K562 (cell line): Measurements from ENCODE around the gene ZGLP1. TPM values are rescaled to one million over a fixed set of nuclear protein-coding genes. Genes with fewer than 3 reads are reported as not detected.

Source experiments
- ARID3B ChIP-seq: fragments of 250-450 bp; sonication (Bioruptor Pico); IDR thresholded peaks from 2 replicates; pipeline ENCODE4 v1.4.0; 2020; ENCODE audit warnings: borderline replicate concordance
- ATF7 ChIP-seq: fragments of 450-650 bp; IDR thresholded peaks from 2 replicates; pipeline ENCODE4 v1.7.1; 2014; ENCODE audit warnings: mild to moderate bottlenecking, moderate library complexity
- BRF2 ChIP-seq: IDR thresholded peaks from 3 replicates; pipeline ENCODE4 v1.6.1; 2011; ENCODE audit warnings: borderline replicate concordance, mild to moderate bottlenecking; ENCODE audit not compliant: insufficient read length, insufficient read depth
- E2F6 ChIP-seq, 2 experiments: IDR thresholded peaks; 2 replicates each; pipeline ENCODE4 v1.6.1; 2011; ENCODE audit warnings: borderline replicate concordance in 1 of 2, control low read depth in 1 of 2, low read depth in 1 of 2, low read length in 1 of 2, mild to moderate bottlenecking in 1 of 2, mixed read lengths in 1 of 2, moderate library complexity in 1 of 2; ENCODE audit not compliant: insufficient read depth in 1 of 2, insufficient read length in 1 of 2, poor library complexity in 1 of 2, severe bottlenecking in 1 of 2; ENCODE audit errors: extremely low read depth in 1 of 2
- FOS ChIP-seq: IDR thresholded peaks from 3 replicates; pipeline ENCODE4 v1.6.1; 2011; ENCODE audit not compliant: insufficient read length; ENCODE audit errors: extremely low read depth
- GABPB1 ChIP-seq: sonication (generic); formaldehyde crosslinking; IDR thresholded peaks from 2 replicates; pipeline ENCODE4 v1.8.0; 2022; ENCODE audit warnings: mild to moderate bottlenecking, missing genetic modification reagents
- GTF2F1 ChIP-seq: IDR thresholded peaks from 2 replicates; pipeline ENCODE4 v1.6.1; 2011; ENCODE audit warnings: low read depth, low read length, improper control_type of control experiment
- HOXB6 ChIP-seq: fragments of 250-450 bp; sonication (Bioruptor Pico); IDR thresholded peaks from 2 replicates; pipeline ENCODE4 v1.5.1; 2022; ENCODE audit warnings: mild to moderate bottlenecking, borderline replicate concordance
- NKRF ChIP-seq: fragments of 450-650 bp; IDR thresholded peaks from 2 replicates; pipeline ENCODE4 v1.6.1; 2016; ENCODE audit warnings: borderline replicate concordance
- PHF8 ChIP-seq: fragments of 200-600 bp; sonication (generic); IDR thresholded peaks from 2 replicates; pipeline ENCODE4 v1.6.1; 2012; ENCODE audit warnings: mixed run types, mild to moderate bottlenecking, inconsistent platforms, low read length, moderate library complexity, borderline replicate concordance
- POLR2H ChIP-seq: IDR thresholded peaks from 2 replicates; pipeline ENCODE4 v1.6.1; 2016; ENCODE audit warnings: missing genetic modification characterization, low read depth, mild to moderate bottlenecking, control low read depth, missing compliant biosample characterization, moderate library complexity
- POU5F1 ChIP-seq: fragments of 150-350 bp; IDR thresholded peaks from 2 replicates; pipeline ENCODE4 v1.6.1; 2014; ENCODE audit warnings: borderline replicate concordance, low read length, low read depth, mild to moderate bottlenecking; ENCODE audit not compliant: partially characterized antibody
- PTBP1 ChIP-seq: fragments of 200-400 bp; formaldehyde crosslinking; IDR thresholded peaks from 2 replicates; pipeline ENCODE4 v1.6.1; 2017; ENCODE audit warnings: low read depth, low read length
- RBBP5 ChIP-seq: fragments of 200-600 bp; sonication (generic); IDR thresholded peaks from 2 replicates; pipeline ENCODE4 v1.6.1; 2012; ENCODE audit warnings: borderline replicate concordance, mild to moderate bottlenecking, low read length, control low read depth, inconsistent platforms; ENCODE audit not compliant: insufficient read depth, poor library complexity, severe bottlenecking
- SIN3B ChIP-seq: fragments of 450-650 bp; IDR thresholded peaks from 2 replicates; pipeline ENCODE4 v1.6.1; 2017; ENCODE audit warnings: low read depth, mild to moderate bottlenecking, moderate library complexity
- SMARCC2 ChIP-seq: fragments of 450-650 bp; IDR thresholded peaks from 2 replicates; pipeline ENCODE4 v1.6.1; 2017; ENCODE audit warnings: antibody characterized with exemption, moderate library complexity, mild to moderate bottlenecking, low read depth
- STAG1 ChIP-seq: sonication (generic); formaldehyde crosslinking; IDR thresholded peaks from 2 replicates; pipeline ENCODE4 v1.5.0; 2020; ENCODE audit warnings: missing genetic modification reagents, borderline replicate concordance
- TAF7 ChIP-seq: fragments of 450-650 bp; IDR thresholded peaks from 2 replicates; pipeline ENCODE4 v1.6.1; 2016; ENCODE audit warnings: missing genetic modification characterization, missing compliant biosample characterization
- ZBTB7A ChIP-seq: IDR thresholded peaks from 2 replicates; pipeline ENCODE4 v1.6.1; 2011; ENCODE audit warnings: low read depth, mild to moderate bottlenecking, low read length, moderate library complexity, borderline replicate concordance; ENCODE audit not compliant: control insufficient read depth
- ZEB2 ChIP-seq: fragments of 450-650 bp; IDR thresholded peaks from 2 replicates; pipeline ENCODE4 v1.6.1; 2016
- ZNF561 ChIP-seq: fragments of 450-650 bp; formaldehyde crosslinking; conservative IDR thresholded peaks from 2 replicates; pipeline ENCODE4 v1.4.0; 2020; ENCODE audit warnings: mild to moderate bottlenecking, moderate library complexity
- polyA plus RNA-seq, 8 experiments: library from polyadenylated mRNA; depleted of rRNA in 4 of 8; stranded (reverse) in 5 of 8; unstranded in 3 of 8; fragments of >200 nt; fragmentation: Nextera tagmentation in 2 of 8; fragmentation: Illumina TruSeq in 1 of 8; extraction: Ambion mirVana in 2 of 8; extraction: Trizol in 1 of 8; gene quantifications; 2 replicates each; pipeline versions ENCODE4 v1.2.1 to v1.2.3, GENCODE V29; 2011 to 2014; ENCODE audit warnings: inconsistent platforms in 1 of 8, missing spikeins in 1 of 8
- total RNA-seq, 7 experiments: library from RNA; depleted of rRNA in 6 of 7; stranded (reverse); fragments of >200 nt in 6 of 7; fragmentation: Illumina TruSeq in 2 of 7; extraction: Trizol in 2 of 7; gene quantifications; 2 replicates each; pipeline versions ENCODE4 v1.2.1 to v1.2.3, GENCODE V29; 2011 to 2021; ENCODE audit warnings: low replicate concordance in 1 of 7

Gene ZGLP1
- total and polyA plus RNA-seq, 9 of the 15 experiments (the other 6 are each of a cell fraction or from before 2014, with no cell fraction given), result 0.24 to 4.5 (median 2.2) TPM

- TF ChIP-seq ZBTB7A, result peak; percentile 68; the same call in 1 of the 2 replicates
- no peak for TF ChIP-seq PTBP1
- no peak for TF ChIP-seq GTF2F1
- no peak for TF ChIP-seq POLR2H (tag)
- TF ChIP-seq SIN3B, result no peak; the same call in 1 of the 2 replicates
- TF ChIP-seq ZNF561 (CRISPR knock-in tag), result no peak
- no peak for TF ChIP-seq FOS
- TF ChIP-seq RBBP5, result peak; percentile 40
- TF ChIP-seq ARID3B (CRISPR knock-in tag), result no peak
- TF ChIP-seq SMARCC2, result no peak
- no peak for TF ChIP-seq STAG1 (CRISPR knock-in tag)
- TF ChIP-seq GABPB1 (CRISPR knock-in tag), result peak; percentile 83
- TF ChIP-seq HOXB6 (CRISPR knock-in tag), result no peak
- TF ChIP-seq PHF8, result peak; percentile 41; the same call in 1 of the 2 replicates
- peak in 1 of 2 experiments; percentile 46 for TF ChIP-seq E2F6 (IDR thresholded peaks at IDR 0.05; ENCODE audit: borderline replicate concordance in 1 of 2, extremely low read depth in 1 of 2, insufficient read depth in 1 of 2, insufficient read length in 1 of 2, low read depth in 1 of 2, low read length in 1 of 2, poor library complexity in 1 of 2, severe bottlenecking in 1 of 2)
- TF ChIP-seq NKRF, result no peak
- no peak; the same call in 1 of the 2 replicates for TF ChIP-seq ATF7
- no peak for TF ChIP-seq TAF7 (tag)
- no peak for TF ChIP-seq BRF2
- TF ChIP-seq POU5F1, result no peak
- TF ChIP-seq ZEB2, result no peak
These were observed 17.3 kb downstream of the ZGLP1 start (continued) for GRCh38 chr19:10292206-10292788.
